ENCODE data around the gene EGFR.

EGFR gene

GRCh38 chr7:55109404-55110167 lies 90.8 kb downstream of the EGFR start:
- Histone ChIP-seq H3K27ac (ENCODE audit: low read depth, low read length) (no peak overlapping the region), H3K9ac (ENCODE audit: low read depth in 1 of 2, low read length in 2 of 2) (no peak overlapping the region)

DNA sequence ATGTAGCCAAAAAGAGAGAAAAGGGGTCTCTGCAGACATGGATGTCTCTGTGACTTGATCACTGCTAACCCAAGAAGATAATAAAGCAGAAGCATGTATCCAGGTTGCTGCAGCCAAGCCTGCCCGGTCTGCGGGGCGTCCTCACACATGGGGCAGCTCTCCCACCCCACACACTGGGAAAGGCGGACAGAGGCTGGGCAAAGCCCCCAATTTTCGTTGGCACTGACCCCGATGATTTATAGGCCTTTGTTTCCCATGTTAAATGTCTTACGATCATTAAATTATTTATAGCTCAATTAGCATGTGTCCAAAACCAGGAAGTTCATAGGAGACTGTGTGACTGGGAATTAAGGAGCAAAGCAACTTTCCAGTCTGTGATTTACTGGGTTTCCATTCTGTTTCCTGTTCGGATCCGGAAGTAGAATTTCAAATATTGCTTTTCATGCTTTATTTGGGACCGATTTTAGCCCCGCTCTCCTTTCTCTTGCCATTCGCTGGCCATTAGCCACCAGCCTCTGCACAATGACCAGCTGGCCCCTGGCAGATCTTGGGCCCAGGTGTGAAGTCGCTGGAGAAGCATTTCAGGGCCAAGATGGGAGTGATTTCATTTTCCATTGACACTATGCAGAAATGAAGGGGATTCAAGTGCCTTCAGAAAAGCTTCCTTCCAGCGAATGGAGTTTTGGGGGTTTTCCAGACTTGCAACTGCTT lies 91.6 kb downstream of the EGFR start:
- Histone ChIP-seq H3K4me3 (ENCODE audit: low read depth in 1 of 2, low read length in 2 of 2) (no peak overlapping the region), H3K27me3 (ENCODE audit: control insufficient read depth in 1 of 2, insufficient read depth in 2 of 2, low read length in 2 of 2) (peaks cover 0 to under 1% of the 10 kb centered on the region in 2 donors), H3K9ac (ENCODE audit: low read depth in 1 of 2, low read length in 2 of 2) (no peak overlapping the region), H3K9me3 (ENCODE audit: control insufficient read depth in 1 of 2, low read length in 2 of 2) (no peaks in the 10 kb centered on the region), H3K36me3 (ENCODE audit: control insufficient read depth in 1 of 2, insufficient read depth in 2 of 2, low read length in 2 of 2) (no peaks in the 10 kb centered on the region), H3K27ac (ENCODE audit: low read depth, low read length) (no peak overlapping the region), H3K4me1 (ENCODE audit: control insufficient read depth in 1 of 2, insufficient read depth in 2 of 2, low read length in 2 of 2) (peaks cover 12 to 14% of the 10 kb centered on the region in 2 donors)

More at GRCh38 chr7:55109404-55110167, 90.8 kb downstream of the EGFR start:
- peaks cover 12 to 14% of the 10 kb centered on the region in 2 donors for H3K4me1 ChIP-seq (ENCODE audit: control insufficient read depth in 1 of 2, insufficient read depth in 2 of 2, low read length in 2 of 2)
- H3K36me3 ChIP-seq (ENCODE audit: control insufficient read depth in 1 of 2, insufficient read depth in 2 of 2, low read length in 2 of 2), result no peaks in the 10 kb centered on the region
- H3K9me3 ChIP-seq (ENCODE audit: control insufficient read depth in 1 of 2, low read length in 2 of 2), result no peaks in the 10 kb centered on the region
- H3K4me3 ChIP-seq (ENCODE audit: low read depth in 1 of 2, low read length in 2 of 2), result no peak overlapping the region
- no peaks in the 10 kb centered on the region for H3K27me3 ChIP-seq (ENCODE audit: control insufficient read depth in 1 of 2, insufficient read depth in 2 of 2, low read length in 2 of 2)

DNA sequence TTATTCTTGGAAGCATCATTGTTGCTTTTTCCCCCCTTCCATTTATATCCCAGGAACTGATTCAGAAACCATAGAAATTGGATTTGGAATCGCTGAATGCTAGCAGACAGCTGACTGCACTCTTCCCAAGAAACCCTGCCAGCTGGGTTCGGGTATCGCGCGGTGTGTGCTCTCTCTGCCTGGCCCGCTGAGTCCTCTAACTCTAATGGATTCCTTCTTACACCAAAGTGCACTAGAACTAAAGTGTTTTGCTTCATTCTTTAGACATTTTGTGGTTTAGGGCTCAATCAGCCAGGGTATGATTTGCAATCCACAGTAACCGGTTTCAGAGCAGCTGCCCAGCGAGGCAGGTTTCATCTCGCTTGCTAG lies 92.2 kb downstream of the EGFR start:
- H3K9me3 ChIP-seq (ENCODE audit: control insufficient read depth in 1 of 2, low read length in 2 of 2), result no peaks in the 10 kb centered on the region
- H3K4me1 ChIP-seq (ENCODE audit: control insufficient read depth in 1 of 2, insufficient read depth in 2 of 2, low read length in 2 of 2), result peaks cover 12 to 14% of the 10 kb centered on the region in 2 donors
- H3K4me3 ChIP-seq (ENCODE audit: low read depth in 1 of 2, low read length in 2 of 2), result no peak overlapping the region
- H3K36me3 ChIP-seq (ENCODE audit: control insufficient read depth in 1 of 2, insufficient read depth in 2 of 2, low read length in 2 of 2), result no peaks in the 10 kb centered on the region
- no peak overlapping the region for H3K27ac ChIP-seq (ENCODE audit: low read depth, low read length)
- peaks cover 0 to 4% of the 10 kb centered on the region in 2 donors for H3K27me3 ChIP-seq (ENCODE audit: control insufficient read depth in 1 of 2, insufficient read depth in 2 of 2, low read length in 2 of 2)
- no peak overlapping the region for H3K9ac ChIP-seq (ENCODE audit: low read depth in 1 of 2, low read length in 2 of 2)

GRCh38 chr7:55112056-55112455 lies 93.2 kb downstream of the EGFR start:
- no peaks in the 10 kb centered on the region for H3K36me3 ChIP-seq (ENCODE audit: control insufficient read depth in 1 of 2, insufficient read depth in 2 of 2, low read length in 2 of 2)
- peaks cover 12 to 14% of the 10 kb centered on the region in 2 donors for H3K4me1 ChIP-seq (ENCODE audit: control insufficient read depth in 1 of 2, insufficient read depth in 2 of 2, low read length in 2 of 2)
- peaks cover 0 to 4% of the 10 kb centered on the region in 2 donors for H3K27me3 ChIP-seq (ENCODE audit: control insufficient read depth in 1 of 2, insufficient read depth in 2 of 2, low read length in 2 of 2)
- H3K9ac ChIP-seq (ENCODE audit: low read depth in 1 of 2, low read length in 2 of 2), result no peak overlapping the region
- no peak overlapping the region for H3K27ac ChIP-seq (ENCODE audit: low read depth, low read length)
- H3K4me3 ChIP-seq (ENCODE audit: low read depth in 1 of 2, low read length in 2 of 2), result no peak overlapping the region
- no peaks in the 10 kb centered on the region for H3K9me3 ChIP-seq (ENCODE audit: control insufficient read depth in 1 of 2, low read length in 2 of 2)

DNA sequence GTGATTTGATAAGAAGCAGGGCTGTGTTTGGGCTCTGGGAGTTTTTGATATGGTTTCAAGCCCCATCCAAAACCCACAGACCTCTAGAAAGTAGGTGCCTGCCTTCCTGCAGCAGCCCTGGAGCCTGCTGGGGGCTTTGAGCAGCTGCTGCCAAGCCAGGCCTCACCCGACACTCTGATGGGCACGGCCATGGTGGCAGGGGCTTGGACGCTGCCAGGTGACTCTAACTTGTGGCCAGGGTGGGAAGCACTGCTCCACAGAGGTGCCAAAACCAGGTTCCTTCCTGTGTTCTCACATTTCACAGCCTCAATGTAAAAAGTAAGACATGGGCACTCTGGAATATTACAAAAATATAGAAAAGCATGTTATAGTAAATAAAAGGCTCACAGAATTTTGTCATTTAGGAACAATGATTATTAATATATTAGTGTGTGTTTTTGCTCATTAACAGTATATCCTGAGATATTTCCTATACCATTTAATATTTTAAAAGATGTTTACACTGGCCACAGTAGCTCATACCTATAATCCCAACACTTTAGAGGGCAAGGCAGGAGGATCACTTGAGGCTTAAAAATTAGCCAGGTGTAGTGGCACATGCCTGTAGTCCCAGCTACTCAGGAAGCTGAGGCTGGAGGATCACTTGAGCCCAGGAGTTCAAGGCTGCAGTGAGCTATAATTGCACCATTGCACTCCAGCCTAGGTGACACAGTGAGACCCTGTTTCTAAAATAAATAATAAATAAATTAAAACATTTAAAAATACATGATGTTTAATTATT lies 95.1 kb downstream of the EGFR start:
- Histone ChIP-seq H3K4me3 (ENCODE audit: low read depth in 1 of 2, low read length in 2 of 2) (no peak overlapping the region), H3K9ac (ENCODE audit: low read depth in 1 of 2, low read length in 2 of 2) (no peak overlapping the region), H3K27me3 (ENCODE audit: control insufficient read depth in 1 of 2, insufficient read depth in 2 of 2, low read length in 2 of 2) (peaks cover 0 to 4% of the 10 kb centered on the region in 2 donors), H3K36me3 (ENCODE audit: control insufficient read depth in 1 of 2, insufficient read depth in 2 of 2, low read length in 2 of 2) (no peaks in the 10 kb centered on the region), H3K9me3 (ENCODE audit: control insufficient read depth in 1 of 2, low read length in 2 of 2) (no peaks in the 10 kb centered on the region), H3K27ac (ENCODE audit: low read depth, low read length) (no peak overlapping the region), H3K4me1 (ENCODE audit: control insufficient read depth in 1 of 2, insufficient read depth in 2 of 2, low read length in 2 of 2) (peaks cover 12 to 14% of the 10 kb centered on the region in 2 donors)

GRCh38 chr7:55117286-55117685 lies 98.5 kb downstream of the EGFR start:
- no peaks in the 10 kb centered on the region for H3K9me3 ChIP-seq (ENCODE audit: control insufficient read depth in 1 of 2, low read length in 2 of 2)
- no peaks in the 10 kb centered on the region for H3K36me3 ChIP-seq (ENCODE audit: control insufficient read depth in 1 of 2, insufficient read depth in 2 of 2, low read length in 2 of 2)
- no peak overlapping the region for H3K27ac ChIP-seq (ENCODE audit: low read depth, low read length)
- H3K9ac ChIP-seq (ENCODE audit: low read depth in 1 of 2, low read length in 2 of 2), result no peak overlapping the region
- no peak overlapping the region for H3K4me3 ChIP-seq (ENCODE audit: low read depth in 1 of 2, low read length in 2 of 2)
- peaks cover 15 to 19% of the 10 kb centered on the region in 2 donors for H3K4me1 ChIP-seq (ENCODE audit: control insufficient read depth in 1 of 2, insufficient read depth in 2 of 2, low read length in 2 of 2)
- H3K27me3 ChIP-seq (ENCODE audit: control insufficient read depth in 1 of 2, insufficient read depth in 2 of 2, low read length in 2 of 2), result peaks cover 0 to 4% of the 10 kb centered on the region in 2 donors

GRCh38 chr7:55118426-55118825 lies 99.6 kb downstream of the EGFR start:
- H3K4me3 ChIP-seq (ENCODE audit: low read depth in 1 of 2, low read length in 2 of 2), result no peak overlapping the region
- peaks cover 15 to 19% of the 10 kb centered on the region in 2 donors for H3K4me1 ChIP-seq (ENCODE audit: control insufficient read depth in 1 of 2, insufficient read depth in 2 of 2, low read length in 2 of 2)
- H3K9ac ChIP-seq (ENCODE audit: low read depth in 1 of 2, low read length in 2 of 2), result no peak overlapping the region
- no peaks in the 10 kb centered on the region for H3K36me3 ChIP-seq (ENCODE audit: control insufficient read depth in 1 of 2, insufficient read depth in 2 of 2, low read length in 2 of 2)
- H3K9me3 ChIP-seq (ENCODE audit: control insufficient read depth in 1 of 2, low read length in 2 of 2), result no peaks in the 10 kb centered on the region
- H3K27ac ChIP-seq (ENCODE audit: low read depth, low read length), result no peak overlapping the region
- peaks cover 0 to 4% of the 10 kb centered on the region in 2 donors for H3K27me3 ChIP-seq (ENCODE audit: control insufficient read depth in 1 of 2, insufficient read depth in 2 of 2, low read length in 2 of 2)

DNA sequence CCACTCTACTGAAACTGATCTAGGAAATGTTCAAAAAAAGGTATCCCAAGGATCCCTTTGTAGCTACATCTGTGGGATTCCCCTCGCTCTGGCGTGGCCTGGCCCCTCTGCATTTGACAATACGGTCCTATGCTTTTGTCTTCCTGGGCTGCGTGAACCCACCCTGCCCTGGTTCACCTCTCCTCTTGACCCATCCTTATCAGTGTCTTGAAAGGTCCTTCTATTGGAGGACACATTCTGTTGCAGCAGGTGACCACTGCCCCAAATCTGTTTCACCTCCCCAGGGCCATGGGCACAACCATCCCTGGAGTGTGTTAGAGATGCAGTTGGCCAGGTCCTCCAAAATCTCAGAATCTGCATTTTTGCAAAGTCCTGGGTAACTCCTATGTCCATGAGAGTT lies 100.8 kb downstream of the EGFR start:
- no peaks in the 10 kb centered on the region for H3K9me3 ChIP-seq (ENCODE audit: control insufficient read depth in 1 of 2, low read length in 2 of 2)
- H3K9ac ChIP-seq (ENCODE audit: low read depth in 1 of 2, low read length in 2 of 2), result no peak overlapping the region
- H3K27ac ChIP-seq (ENCODE audit: low read depth, low read length), result no peak overlapping the region
- H3K4me3 ChIP-seq (ENCODE audit: low read depth in 1 of 2, low read length in 2 of 2), result no peak overlapping the region
- H3K27me3 ChIP-seq (ENCODE audit: control insufficient read depth in 1 of 2, insufficient read depth in 2 of 2, low read length in 2 of 2), result peaks cover 0 to 4% of the 10 kb centered on the region in 2 donors
- H3K4me1 ChIP-seq (ENCODE audit: control insufficient read depth in 1 of 2, insufficient read depth in 2 of 2, low read length in 2 of 2), result peaks cover 15 to 21% of the 10 kb centered on the region in 2 donors
- no peaks in the 10 kb centered on the region for H3K36me3 ChIP-seq (ENCODE audit: control insufficient read depth in 1 of 2, insufficient read depth in 2 of 2, low read length in 2 of 2)

DNA sequence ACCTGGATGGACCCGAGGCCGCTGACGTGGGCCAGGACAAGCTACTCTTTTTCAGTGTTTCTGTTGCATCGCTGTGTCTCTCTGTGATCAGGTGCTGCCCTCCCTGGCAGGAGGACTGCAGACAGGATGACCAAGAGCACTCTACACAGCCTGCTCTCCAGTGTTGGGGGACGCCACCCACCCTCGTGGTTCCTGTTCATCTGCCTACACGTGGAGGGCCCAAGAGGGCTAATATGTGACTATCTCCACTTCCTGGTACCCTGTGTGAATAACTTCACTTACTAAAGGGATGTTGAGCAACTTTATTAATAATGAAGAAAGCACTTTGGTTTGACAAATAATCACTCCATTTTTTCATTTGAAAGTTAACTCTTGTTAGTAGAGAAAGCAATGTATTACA lies 101.3 kb downstream of the EGFR start:
- peaks cover 0 to 4% of the 10 kb centered on the region in 2 donors for H3K27me3 ChIP-seq (ENCODE audit: control insufficient read depth in 1 of 2, insufficient read depth in 2 of 2, low read length in 2 of 2)
- H3K9me3 ChIP-seq (ENCODE audit: control insufficient read depth in 1 of 2, low read length in 2 of 2), result no peaks in the 10 kb centered on the region
- peaks cover 15 to 25% of the 10 kb centered on the region in 2 donors for H3K4me1 ChIP-seq (ENCODE audit: control insufficient read depth in 1 of 2, insufficient read depth in 2 of 2, low read length in 2 of 2)
- no peak overlapping the region for H3K27ac ChIP-seq (ENCODE audit: low read depth, low read length)
- no peaks in the 10 kb centered on the region for H3K36me3 ChIP-seq (ENCODE audit: control insufficient read depth in 1 of 2, insufficient read depth in 2 of 2, low read length in 2 of 2)
- H3K9ac ChIP-seq (ENCODE audit: low read depth in 1 of 2, low read length in 2 of 2), result no peak overlapping the region
- H3K4me3 ChIP-seq (ENCODE audit: low read depth in 1 of 2, low read length in 2 of 2), result no peak overlapping the region

Data from duodenal mucosa (tissue), 2 donors.